ENCODE data around the gene RAD9B. TPM values are rescaled to one million over a fixed set of nuclear protein-coding genes. Genes with fewer than 3 reads are reported as not detected.

Gene RAD9B
- total RNA-seq, 1 donor from 2014 or later, result 1.8 TPM

DNA sequence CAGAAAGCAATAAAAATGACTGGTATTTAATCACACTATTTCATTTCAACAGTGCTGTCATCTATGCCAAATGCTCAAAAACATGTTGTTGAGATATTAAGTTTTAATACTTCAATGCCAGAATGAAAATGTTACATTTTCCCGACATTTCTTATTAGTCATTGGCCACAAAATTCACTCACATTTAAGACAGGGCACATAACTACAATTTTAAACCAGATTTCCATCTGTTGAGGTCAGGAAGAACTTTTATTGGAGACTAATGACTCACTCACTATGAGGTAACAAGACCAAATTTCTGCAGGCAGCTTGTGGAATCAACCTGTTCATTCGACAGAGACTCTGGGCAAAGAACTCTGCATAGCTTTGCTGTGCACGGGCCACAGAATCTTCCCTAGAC is 44.2 kb downstream of the RAD9B start:
- H3K36me3 ChIP-seq, result peaks cover 13% of the 10 kb centered on the region
- peaks cover 43% of the 10 kb centered on the region for H3K4me1 ChIP-seq
- intact Hi-C loops (cut with DNase I), result no loop called here
- H3K9me3 ChIP-seq, result no peaks in the 10 kb centered on the region
- H3K27ac ChIP-seq, result no peak overlapping the region
- TF ChIP-seq, protein P1, sequence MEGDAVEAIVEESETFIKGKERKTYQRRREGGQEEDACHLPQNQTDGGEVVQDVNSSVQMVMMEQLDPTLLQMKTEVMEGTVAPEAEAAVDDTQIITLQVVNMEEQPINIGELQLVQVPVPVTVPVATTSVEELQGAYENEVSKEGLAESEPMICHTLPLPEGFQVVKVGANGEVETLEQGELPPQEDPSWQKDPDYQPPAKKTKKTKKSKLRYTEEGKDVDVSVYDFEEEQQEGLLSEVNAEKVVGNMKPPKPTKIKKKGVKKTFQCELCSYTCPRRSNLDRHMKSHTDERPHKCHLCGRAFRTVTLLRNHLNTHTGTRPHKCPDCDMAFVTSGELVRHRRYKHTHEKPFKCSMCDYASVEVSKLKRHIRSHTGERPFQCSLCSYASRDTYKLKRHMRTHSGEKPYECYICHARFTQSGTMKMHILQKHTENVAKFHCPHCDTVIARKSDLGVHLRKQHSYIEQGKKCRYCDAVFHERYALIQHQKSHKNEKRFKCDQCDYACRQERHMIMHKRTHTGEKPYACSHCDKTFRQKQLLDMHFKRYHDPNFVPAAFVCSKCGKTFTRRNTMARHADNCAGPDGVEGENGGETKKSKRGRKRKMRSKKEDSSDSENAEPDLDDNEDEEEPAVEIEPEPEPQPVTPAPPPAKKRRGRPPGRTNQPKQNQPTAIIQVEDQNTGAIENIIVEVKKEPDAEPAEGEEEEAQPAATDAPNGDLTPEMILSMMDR (IDR thresholded peaks at IDR 0.05), result no peak
- H3K4me3 ChIP-seq, result no peak overlapping the region
- DNase-seq (no peak), ATAC-seq (no peak)
- H3K27me3 ChIP-seq, result no peaks in the 10 kb centered on the region

DNA sequence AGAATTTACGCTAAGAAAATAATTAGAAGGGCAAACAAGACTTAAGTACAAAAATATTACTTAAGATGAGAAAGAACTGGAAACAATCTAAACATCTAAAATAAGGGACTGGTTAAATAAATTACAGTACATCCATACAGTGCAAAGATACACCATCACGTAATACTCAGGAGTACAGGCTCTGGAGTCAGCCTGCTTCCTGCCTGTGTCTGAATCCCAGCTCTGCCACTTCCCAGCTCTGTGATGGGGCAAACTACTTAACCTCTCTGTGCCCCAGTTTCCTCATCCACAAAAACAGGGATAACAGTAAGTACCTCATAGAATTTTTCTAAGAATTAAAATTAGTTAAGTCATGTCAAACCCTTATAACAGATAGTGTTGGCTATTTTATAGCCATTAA is 45.0 kb downstream of the RAD9B start:
- H3K27me3 ChIP-seq, result no peaks in the 10 kb centered on the region
- TF ChIP-seq, protein P1 (IDR thresholded peaks at IDR 0.05), result no peak
- H3K9me3 ChIP-seq, result no peaks in the 10 kb centered on the region
- intact Hi-C loops (cut with DNase I), result no loop called here
- ATAC-seq, result no peak
- H3K36me3 ChIP-seq, result peaks cover 20% of the 10 kb centered on the region
- peaks cover 47% of the 10 kb centered on the region for H3K4me1 ChIP-seq
- H3K4me3 ChIP-seq, result no peak overlapping the region
- no peak for DNase-seq
- no peak overlapping the region for H3K27ac ChIP-seq

DNA sequence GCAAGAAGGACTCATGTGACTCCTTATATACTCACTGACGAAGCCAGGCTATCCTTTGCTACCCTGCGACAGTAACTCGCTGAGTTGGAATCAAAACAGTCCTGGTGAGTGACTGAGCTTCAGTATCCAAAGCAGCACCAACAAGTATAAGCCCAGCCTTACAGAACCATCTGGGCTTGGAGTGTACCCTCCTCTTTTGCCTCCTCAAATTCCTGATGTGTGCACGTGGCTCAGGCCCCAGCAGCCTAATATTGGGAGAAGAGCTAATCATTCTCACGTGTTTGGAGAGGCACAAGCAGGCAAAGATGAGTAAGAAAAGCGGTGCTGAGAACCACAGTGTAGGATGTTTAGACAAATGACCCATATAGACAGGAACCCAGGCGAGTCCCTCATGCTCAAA is 46.5 kb downstream of the RAD9B start:
- TF ChIP-seq, protein P1 (IDR thresholded peaks at IDR 0.05), result no peak
- no peak overlapping the region for H3K27ac ChIP-seq
- ATAC-seq (no peak), DNase-seq (no peak)
- no peak overlapping the region for H3K4me3 ChIP-seq
- H3K9me3 ChIP-seq, result no peaks in the 10 kb centered on the region
- no peaks in the 10 kb centered on the region for H3K27me3 ChIP-seq
- intact Hi-C loops (cut with DNase I), result no loop called here
- peaks cover 20% of the 10 kb centered on the region for H3K36me3 ChIP-seq
- H3K4me1 ChIP-seq, result peaks cover 36% of the 10 kb centered on the region

DNA sequence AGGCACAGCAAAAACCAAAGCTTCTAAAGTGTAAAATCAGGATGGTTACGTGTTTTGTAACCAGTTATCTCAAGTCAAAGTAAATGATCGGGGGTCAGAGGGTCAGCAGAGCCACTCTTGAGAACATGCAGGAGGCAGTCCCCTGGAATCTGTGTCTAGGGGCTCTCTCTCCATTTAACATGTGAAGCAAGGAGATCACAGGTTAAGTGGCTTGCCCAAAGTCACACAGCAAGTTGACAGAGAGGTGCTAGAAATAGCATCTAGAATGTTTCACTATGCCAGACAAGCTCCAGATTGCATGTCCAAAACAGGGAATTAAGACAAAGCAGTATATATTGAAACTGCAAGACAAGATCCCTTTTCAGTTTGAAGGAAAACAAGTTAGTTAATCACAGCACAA is 47.6 kb downstream of the RAD9B start:
- Histone ChIP-seq H3K27ac (no peak overlapping the region), H3K27me3 (no peaks in the 10 kb centered on the region), H3K4me3 (no peak overlapping the region), H3K9me3 (no peaks in the 10 kb centered on the region), H3K4me1 (peaks cover 26% of the 10 kb centered on the region), H3K36me3 (peaks cover 20% of the 10 kb centered on the region)
- ATAC-seq, result no peak
- no peak for DNase-seq
- intact Hi-C loops (cut with DNase I), result no loop called here
- TF ChIP-seq, protein P1 (IDR thresholded peaks at IDR 0.05), result no peak

DNA sequence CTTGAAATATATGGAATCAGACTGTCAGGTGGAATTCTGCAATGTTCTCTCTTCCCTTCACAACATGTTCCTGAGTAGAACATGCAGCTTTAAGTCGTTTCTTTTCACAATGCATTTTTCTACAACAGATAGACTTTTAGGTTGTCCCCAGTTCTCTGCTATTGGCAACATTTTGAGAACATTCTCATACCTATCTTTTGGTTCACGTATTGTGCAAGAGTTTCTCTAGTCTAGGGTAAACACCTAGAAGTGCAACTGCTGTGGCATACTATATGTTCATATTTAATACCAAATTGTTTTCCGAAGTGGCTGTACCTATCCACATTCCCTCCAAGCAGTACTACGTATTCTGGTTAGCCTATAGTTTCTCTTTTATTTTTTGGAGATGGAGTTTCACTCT is 48.9 kb downstream of the RAD9B start:
- intact Hi-C loops (cut with DNase I), result no loop called here
- no peak overlapping the region for H3K27ac ChIP-seq
- no peak for DNase-seq
- peaks cover 20% of the 10 kb centered on the region for H3K36me3 ChIP-seq
- TF ChIP-seq, protein P1 (IDR thresholded peaks at IDR 0.05), result no peak
- H3K4me3 ChIP-seq, result no peak overlapping the region
- H3K27me3 ChIP-seq, result no peaks in the 10 kb centered on the region
- ATAC-seq, result no peak
- no peaks in the 10 kb centered on the region for H3K9me3 ChIP-seq
- H3K4me1 ChIP-seq, result peaks cover 22% of the 10 kb centered on the region

Other genes with a start within 250 kb of the RAD9B start
- 173 TPM for gene ATP2A2, start 221.1 kb upstream of the RAD9B start, total RNA-seq
- 45.1 TPM for gene ANAPC7, start 98.6 kb upstream of the RAD9B start, total RNA-seq
- gene ARPC3, start 52.0 kb upstream of the RAD9B start, total RNA-seq, result 238 TPM
- 25.5 TPM for gene GPN3, start 34.1 kb upstream of the RAD9B start, total RNA-seq
- gene FAM216A, start 33.5 kb upstream of the RAD9B start, total RNA-seq, result 3.1 TPM
- 99.0 TPM for gene VPS29, start 220 bp upstream of the RAD9B start, total RNA-seq
- gene PPTC7, start 81.0 kb downstream of the RAD9B start, total RNA-seq, result 26.4 TPM
- gene TCTN1, start 111.8 kb downstream of the RAD9B start, total RNA-seq, result 30.4 TPM
- gene HVCN1, start 186.8 kb downstream of the RAD9B start, total RNA-seq, result 21.3 TPM
- gene PPP1CC, start 240.6 kb downstream of the RAD9B start, total RNA-seq, result 90.6 TPM

Measured in upper lobe of right lung (tissue), 1 donor.